H1 (cell line): ENCODE results near the gene SPTBN4. TPM values are rescaled to one million over a fixed set of nuclear protein-coding genes. Genes with fewer than 3 reads are reported as not detected.

Source experiments
- CBX8 ChIP-seq: fragments of 300-800, 300-1000 bp; sonication (generic); IDR thresholded peaks from 2 replicates; pipeline ENCODE4 v1.7.1; 2016; ENCODE audit warnings: low read depth, low read length, borderline replicate concordance
- CEBPB ChIP-seq: IDR thresholded peaks from 2 replicates; pipeline ENCODE4 v1.6.1; 2012; ENCODE audit warnings: low read depth, low read length
- HDAC6 ChIP-seq: IDR thresholded peaks from one replicate; pipeline ENCODE4 v1.7.1; 2012; ENCODE audit warnings: low read depth, mild to moderate bottlenecking, inconsistent platforms, low read length, moderate library complexity
- KDM1A ChIP-seq: fragments of 200-600, 300-600 bp; sonication (generic); IDR thresholded peaks from 2 replicates; pipeline ENCODE4 v1.7.1; 2016; ENCODE audit warnings: mild to moderate bottlenecking, low read length, borderline replicate concordance
- POU5F1 ChIP-seq: IDR thresholded peaks from 2 replicates; pipeline ENCODE4 v1.6.1; 2011; ENCODE audit warnings: low read depth, mild to moderate bottlenecking, low read length, moderate library complexity
- RBBP5 ChIP-seq: IDR thresholded peaks from 2 replicates; pipeline ENCODE4 v1.7.1; 2012; ENCODE audit warnings: low read depth, mild to moderate bottlenecking, inconsistent platforms, low read length, moderate library complexity, borderline replicate concordance
- RNF2 ChIP-seq: fragments of 200-900, 300-1000 bp; sonication (generic); IDR thresholded peaks from 2 replicates; pipeline ENCODE4 v1.7.1; 2016; ENCODE audit warnings: borderline replicate concordance, low read depth, mild to moderate bottlenecking, antibody characterized with exemption, low read length; ENCODE audit not compliant: poor library complexity, severe bottlenecking; ENCODE audit errors: missing control alignments
- ZNF274 ChIP-seq: IDR thresholded peaks from 2 replicates; pipeline ENCODE4 v1.7.0; 2012; ENCODE audit warnings: low read length, borderline replicate concordance; ENCODE audit errors: extremely low read depth
- polyA plus RNA-seq, 7 experiments: library from polyadenylated mRNA; depleted of rRNA in 3 of 7; stranded (reverse) in 5 of 7; unstranded in 2 of 7; fragments of >200 nt in 5 of 7; fragments of 200-250 nt in 2 of 7; gene quantifications; 1 replicate in 5 of 7; 2 replicates in 1 of 7; 4 replicates in 1 of 7; pipeline versions ENCODE4 v1.2.1 to v1.2.3, GENCODE V29; 2011 to 2013; ENCODE audit warnings: missing spikeins in 2 of 7, mixed read lengths in 2 of 7
- total RNA-seq: library from RNA; stranded (reverse); fragmentation: NEBNext Ultra II Directional; extraction: Animal tissue kit (Norgen Biotek cat#: 25700); gene quantifications from 2 replicates; pipeline ENCODE4 v1.2.1, GENCODE V29; 2021
- TF ChIP-seq, protein P1 (sequence below): fragments of 300-600 bp; sonication (generic); IDR thresholded peaks from 2 replicates; pipeline ENCODE4 v1.7.1; 2012; ENCODE audit warnings: low read length, moderate library complexity, mild to moderate bottlenecking, inconsistent platforms; ENCODE audit not compliant: insufficient replicate concordance

SPTBN4 gene
- total and polyA plus RNA-seq, 2 of the 8 experiments (the other 6 are each of a cell fraction or from before 2014, with no cell fraction given), result 1.9 to 3.0 TPM

DNA sequence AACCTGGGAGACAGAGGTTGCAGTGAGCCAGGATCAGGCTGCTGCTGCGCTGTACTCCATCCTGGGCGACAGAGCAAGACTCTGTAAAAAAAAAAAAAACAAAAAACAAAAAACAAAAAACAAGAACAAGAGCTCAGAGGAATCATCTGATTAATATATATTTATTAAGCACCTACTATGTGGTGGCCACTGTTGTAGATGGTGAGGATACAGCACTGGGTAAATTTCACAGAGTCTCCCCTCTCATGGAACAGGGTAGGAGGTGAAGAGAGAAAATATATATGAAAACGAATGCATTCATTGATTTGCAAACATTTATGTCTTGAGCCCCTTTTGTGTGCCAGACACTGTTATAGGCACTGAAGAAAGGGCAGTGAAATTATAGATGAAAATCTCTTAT lies 35.1 kb upstream of the SPTBN4 start (continued):
- TF ChIP-seq, protein P1, sequence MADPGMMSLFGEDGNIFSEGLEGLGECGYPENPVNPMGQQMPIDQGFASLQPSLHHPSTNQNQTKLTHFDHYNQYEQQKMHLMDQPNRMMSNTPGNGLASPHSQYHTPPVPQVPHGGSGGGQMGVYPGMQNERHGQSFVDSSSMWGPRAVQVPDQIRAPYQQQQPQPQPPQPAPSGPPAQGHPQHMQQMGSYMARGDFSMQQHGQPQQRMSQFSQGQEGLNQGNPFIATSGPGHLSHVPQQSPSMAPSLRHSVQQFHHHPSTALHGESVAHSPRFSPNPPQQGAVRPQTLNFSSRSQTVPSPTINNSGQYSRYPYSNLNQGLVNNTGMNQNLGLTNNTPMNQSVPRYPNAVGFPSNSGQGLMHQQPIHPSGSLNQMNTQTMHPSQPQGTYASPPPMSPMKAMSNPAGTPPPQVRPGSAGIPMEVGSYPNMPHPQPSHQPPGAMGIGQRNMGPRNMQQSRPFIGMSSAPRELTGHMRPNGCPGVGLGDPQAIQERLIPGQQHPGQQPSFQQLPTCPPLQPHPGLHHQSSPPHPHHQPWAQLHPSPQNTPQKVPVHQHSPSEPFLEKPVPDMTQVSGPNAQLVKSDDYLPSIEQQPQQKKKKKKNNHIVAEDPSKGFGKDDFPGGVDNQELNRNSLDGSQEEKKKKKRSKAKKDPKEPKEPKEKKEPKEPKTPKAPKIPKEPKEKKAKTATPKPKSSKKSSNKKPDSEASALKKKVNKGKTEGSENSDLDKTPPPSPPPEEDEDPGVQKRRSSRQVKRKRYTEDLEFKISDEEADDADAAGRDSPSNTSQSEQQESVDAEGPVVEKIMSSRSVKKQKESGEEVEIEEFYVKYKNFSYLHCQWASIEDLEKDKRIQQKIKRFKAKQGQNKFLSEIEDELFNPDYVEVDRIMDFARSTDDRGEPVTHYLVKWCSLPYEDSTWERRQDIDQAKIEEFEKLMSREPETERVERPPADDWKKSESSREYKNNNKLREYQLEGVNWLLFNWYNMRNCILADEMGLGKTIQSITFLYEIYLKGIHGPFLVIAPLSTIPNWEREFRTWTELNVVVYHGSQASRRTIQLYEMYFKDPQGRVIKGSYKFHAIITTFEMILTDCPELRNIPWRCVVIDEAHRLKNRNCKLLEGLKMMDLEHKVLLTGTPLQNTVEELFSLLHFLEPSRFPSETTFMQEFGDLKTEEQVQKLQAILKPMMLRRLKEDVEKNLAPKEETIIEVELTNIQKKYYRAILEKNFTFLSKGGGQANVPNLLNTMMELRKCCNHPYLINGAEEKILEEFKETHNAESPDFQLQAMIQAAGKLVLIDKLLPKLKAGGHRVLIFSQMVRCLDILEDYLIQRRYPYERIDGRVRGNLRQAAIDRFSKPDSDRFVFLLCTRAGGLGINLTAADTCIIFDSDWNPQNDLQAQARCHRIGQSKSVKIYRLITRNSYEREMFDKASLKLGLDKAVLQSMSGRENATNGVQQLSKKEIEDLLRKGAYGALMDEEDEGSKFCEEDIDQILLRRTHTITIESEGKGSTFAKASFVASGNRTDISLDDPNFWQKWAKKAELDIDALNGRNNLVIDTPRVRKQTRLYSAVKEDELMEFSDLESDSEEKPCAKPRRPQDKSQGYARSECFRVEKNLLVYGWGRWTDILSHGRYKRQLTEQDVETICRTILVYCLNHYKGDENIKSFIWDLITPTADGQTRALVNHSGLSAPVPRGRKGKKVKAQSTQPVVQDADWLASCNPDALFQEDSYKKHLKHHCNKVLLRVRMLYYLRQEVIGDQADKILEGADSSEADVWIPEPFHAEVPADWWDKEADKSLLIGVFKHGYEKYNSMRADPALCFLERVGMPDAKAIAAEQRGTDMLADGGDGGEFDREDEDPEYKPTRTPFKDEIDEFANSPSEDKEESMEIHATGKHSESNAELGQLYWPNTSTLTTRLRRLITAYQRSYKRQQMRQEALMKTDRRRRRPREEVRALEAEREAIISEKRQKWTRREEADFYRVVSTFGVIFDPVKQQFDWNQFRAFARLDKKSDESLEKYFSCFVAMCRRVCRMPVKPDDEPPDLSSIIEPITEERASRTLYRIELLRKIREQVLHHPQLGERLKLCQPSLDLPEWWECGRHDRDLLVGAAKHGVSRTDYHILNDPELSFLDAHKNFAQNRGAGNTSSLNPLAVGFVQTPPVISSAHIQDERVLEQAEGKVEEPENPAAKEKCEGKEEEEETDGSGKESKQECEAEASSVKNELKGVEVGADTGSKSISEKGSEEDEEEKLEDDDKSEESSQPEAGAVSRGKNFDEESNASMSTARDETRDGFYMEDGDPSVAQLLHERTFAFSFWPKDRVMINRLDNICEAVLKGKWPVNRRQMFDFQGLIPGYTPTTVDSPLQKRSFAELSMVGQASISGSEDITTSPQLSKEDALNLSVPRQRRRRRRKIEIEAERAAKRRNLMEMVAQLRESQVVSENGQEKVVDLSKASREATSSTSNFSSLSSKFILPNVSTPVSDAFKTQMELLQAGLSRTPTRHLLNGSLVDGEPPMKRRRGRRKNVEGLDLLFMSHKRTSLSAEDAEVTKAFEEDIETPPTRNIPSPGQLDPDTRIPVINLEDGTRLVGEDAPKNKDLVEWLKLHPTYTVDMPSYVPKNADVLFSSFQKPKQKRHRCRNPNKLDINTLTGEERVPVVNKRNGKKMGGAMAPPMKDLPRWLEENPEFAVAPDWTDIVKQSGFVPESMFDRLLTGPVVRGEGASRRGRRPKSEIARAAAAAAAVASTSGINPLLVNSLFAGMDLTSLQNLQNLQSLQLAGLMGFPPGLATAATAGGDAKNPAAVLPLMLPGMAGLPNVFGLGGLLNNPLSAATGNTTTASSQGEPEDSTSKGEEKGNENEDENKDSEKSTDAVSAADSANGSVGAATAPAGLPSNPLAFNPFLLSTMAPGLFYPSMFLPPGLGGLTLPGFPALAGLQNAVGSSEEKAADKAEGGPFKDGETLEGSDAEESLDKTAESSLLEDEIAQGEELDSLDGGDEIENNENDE, result no peak
- TF ChIP-seq RBBP5, result no peak
- no peak for TF ChIP-seq RNF2
- no peak for TF ChIP-seq CBX8
- no peak for TF ChIP-seq HDAC6
- TF ChIP-seq KDM1A, result no peak
- TF ChIP-seq CEBPB, result no peak
- TF ChIP-seq POU5F1, result no peak
- TF ChIP-seq ZNF274, result no peak
